Measurements from ENCODE around the gene HES3.

DNA sequence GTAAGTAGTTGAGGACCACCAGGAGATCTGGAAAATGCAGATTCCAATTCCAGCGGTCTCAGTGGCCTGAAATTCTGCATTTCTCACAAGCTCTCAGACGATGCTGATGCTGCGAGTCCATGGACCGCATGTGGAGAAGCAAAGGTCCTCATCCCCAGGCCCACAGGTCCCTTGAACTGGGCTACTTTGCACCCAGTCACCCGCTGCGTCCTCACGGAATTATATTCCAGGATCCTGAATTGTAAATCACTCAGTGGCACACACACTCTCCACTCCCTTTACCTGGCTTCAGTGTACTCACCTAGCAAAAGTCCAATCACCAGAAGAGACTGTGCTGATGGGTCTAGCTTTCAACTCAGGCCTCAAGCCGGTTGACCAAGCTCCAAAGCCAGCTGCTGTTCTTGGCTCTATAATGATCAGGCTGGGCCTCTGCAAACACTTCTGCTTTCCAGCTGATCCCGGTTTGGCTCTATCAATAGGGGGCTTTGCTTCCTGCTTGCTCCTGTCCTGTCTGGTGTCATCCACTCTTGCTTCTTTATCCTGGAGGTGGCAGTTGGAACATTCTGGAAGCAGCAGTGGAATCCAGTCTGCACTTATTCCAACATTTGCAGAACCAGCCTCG is 43.7 kb upstream of the HES3 start:
- TF ChIP-seq POLR2A (IDR thresholded peaks at IDR 0.05), result no peak
- TF ChIP-seq, protein P1, sequence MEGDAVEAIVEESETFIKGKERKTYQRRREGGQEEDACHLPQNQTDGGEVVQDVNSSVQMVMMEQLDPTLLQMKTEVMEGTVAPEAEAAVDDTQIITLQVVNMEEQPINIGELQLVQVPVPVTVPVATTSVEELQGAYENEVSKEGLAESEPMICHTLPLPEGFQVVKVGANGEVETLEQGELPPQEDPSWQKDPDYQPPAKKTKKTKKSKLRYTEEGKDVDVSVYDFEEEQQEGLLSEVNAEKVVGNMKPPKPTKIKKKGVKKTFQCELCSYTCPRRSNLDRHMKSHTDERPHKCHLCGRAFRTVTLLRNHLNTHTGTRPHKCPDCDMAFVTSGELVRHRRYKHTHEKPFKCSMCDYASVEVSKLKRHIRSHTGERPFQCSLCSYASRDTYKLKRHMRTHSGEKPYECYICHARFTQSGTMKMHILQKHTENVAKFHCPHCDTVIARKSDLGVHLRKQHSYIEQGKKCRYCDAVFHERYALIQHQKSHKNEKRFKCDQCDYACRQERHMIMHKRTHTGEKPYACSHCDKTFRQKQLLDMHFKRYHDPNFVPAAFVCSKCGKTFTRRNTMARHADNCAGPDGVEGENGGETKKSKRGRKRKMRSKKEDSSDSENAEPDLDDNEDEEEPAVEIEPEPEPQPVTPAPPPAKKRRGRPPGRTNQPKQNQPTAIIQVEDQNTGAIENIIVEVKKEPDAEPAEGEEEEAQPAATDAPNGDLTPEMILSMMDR (IDR thresholded peaks at IDR 0.05), result no peak

Data from uterus (tissue), 2 donors.